ENCODE results near the gene MYLK2.

MYLK2 gene

GRCh38 chr20:31848088-31848999 is 29.2 kb downstream of the MYLK2 start:
- no peak for DNase-seq (ENCODE audit: insufficient read length, low spot score)
- no peak for FAIRE-seq
- no peak for TF ChIP-seq POLR2A (IDR thresholded peaks at IDR 0.05; ENCODE audit: low read depth, low read length)
- no peak for TF ChIP-seq PAX5 (IDR thresholded peaks at IDR 0.05; ENCODE audit: insufficient read depth, low read length, severe bottlenecking)
- no peak for TF ChIP-seq SPI1 (IDR thresholded peaks at IDR 0.05; ENCODE audit: low read depth, low read length)
- TF ChIP-seq POLR2AphosphoS5 (IDR thresholded peaks at IDR 0.05; ENCODE audit: low read depth, low read length), result no peak
- no peak for TF ChIP-seq POU2F2 (IDR thresholded peaks at IDR 0.05; ENCODE audit: low read depth, low read length)
- TF ChIP-seq TAF1 (IDR thresholded peaks at IDR 0.05; ENCODE audit: low read depth, low read length), result no peak

- TF ChIP-seq POLR2A (IDR thresholded peaks at IDR 0.05; ENCODE audit: low read depth, low read length) (no peak), POLR2AphosphoS5 (IDR thresholded peaks at IDR 0.05; ENCODE audit: low read depth, low read length) (no peak), POU2F2 (IDR thresholded peaks at IDR 0.05; ENCODE audit: low read depth, low read length) (no peak), TAF1 (IDR thresholded peaks at IDR 0.05; ENCODE audit: low read depth, low read length) (no peak), SPI1 (IDR thresholded peaks at IDR 0.05; ENCODE audit: low read depth, low read length) (no peak), PAX5 (IDR thresholded peaks at IDR 0.05; ENCODE audit: insufficient read depth, low read length, severe bottlenecking) (no peak)
- FAIRE-seq (no peak), DNase-seq (ENCODE audit: insufficient read length, low spot score) (no peak)
These were observed 30.3 kb downstream of the MYLK2 start for GRCh38 chr20:31849306-31849930.

GRCh38 chr20:31851240-31851955 is 32.2 kb downstream of the MYLK2 start:
- TF ChIP-seq PAX5 (IDR thresholded peaks at IDR 0.05; ENCODE audit: insufficient read depth, low read length, severe bottlenecking) (no peak), POLR2A (IDR thresholded peaks at IDR 0.05; ENCODE audit: low read depth, low read length) (no peak), POLR2AphosphoS5 (IDR thresholded peaks at IDR 0.05; ENCODE audit: low read depth, low read length) (no peak), TAF1 (IDR thresholded peaks at IDR 0.05; ENCODE audit: low read depth, low read length) (no peak), SPI1 (IDR thresholded peaks at IDR 0.05; ENCODE audit: low read depth, low read length) (no peak), POU2F2 (IDR thresholded peaks at IDR 0.05; ENCODE audit: low read depth, low read length) (no peak)
- FAIRE-seq, result no peak

GRCh38 chr20:31853481-31853880 is 34.3 kb downstream of the MYLK2 start:
- TF ChIP-seq PAX5 (IDR thresholded peaks at IDR 0.05; ENCODE audit: insufficient read depth, low read length, severe bottlenecking) (no peak), POU2F2 (IDR thresholded peaks at IDR 0.05; ENCODE audit: low read depth, low read length) (no peak), POLR2A (IDR thresholded peaks at IDR 0.05; ENCODE audit: low read depth, low read length) (no peak), TAF1 (IDR thresholded peaks at IDR 0.05; ENCODE audit: low read depth, low read length) (no peak), POLR2AphosphoS5 (IDR thresholded peaks at IDR 0.05; ENCODE audit: low read depth, low read length) (no peak), SPI1 (IDR thresholded peaks at IDR 0.05; ENCODE audit: low read depth, low read length) (no peak)
- no peak for DNase-seq (ENCODE audit: insufficient read length, low spot score)
- FAIRE-seq, result no peak

More at GRCh38 chr20:31851240-31851955, 32.2 kb downstream of the MYLK2 start:
- DNase-seq (ENCODE audit: insufficient read length, low spot score), result no peak

GRCh38 chr20:31856516-31856915 is 37.4 kb downstream of the MYLK2 start:
- no peak for DNase-seq (ENCODE audit: insufficient read length, low spot score)
- FAIRE-seq, result no peak
- TF ChIP-seq SPI1 (IDR thresholded peaks at IDR 0.05; ENCODE audit: low read depth, low read length) (no peak), POLR2A (IDR thresholded peaks at IDR 0.05; ENCODE audit: low read depth, low read length) (no peak), POU2F2 (IDR thresholded peaks at IDR 0.05; ENCODE audit: low read depth, low read length) (no peak), PAX5 (IDR thresholded peaks at IDR 0.05; ENCODE audit: insufficient read depth, low read length, severe bottlenecking) (no peak), TAF1 (IDR thresholded peaks at IDR 0.05; ENCODE audit: low read depth, low read length) (no peak)

GRCh38 chr20:31857861-31858759 is 39.0 kb downstream of the MYLK2 start:
- FAIRE-seq, result no peak
- DNase-seq (ENCODE audit: insufficient read length, low spot score), result peak; percentile 70

GRCh38 chr20:31858760-31859083 is 39.6 kb downstream of the MYLK2 start:
- FAIRE-seq (no peak), DNase-seq (ENCODE audit: insufficient read length, low spot score) (no peak)
- TF ChIP-seq POLR2AphosphoS5 (IDR thresholded peaks at IDR 0.05; ENCODE audit: low read depth, low read length) (no peak), POLR2A (IDR thresholded peaks at IDR 0.05; ENCODE audit: low read depth, low read length) (no peak)

More at GRCh38 chr20:31857861-31858759, 39.0 kb downstream of the MYLK2 start:
- TF ChIP-seq POLR2A (IDR thresholded peaks at IDR 0.05; ENCODE audit: low read depth, low read length), result no peak

GRCh38 chr20:31859266-31859997 is 40.3 kb downstream of the MYLK2 start:
- no peak for FAIRE-seq
- TF ChIP-seq POU2F2 (IDR thresholded peaks at IDR 0.05; ENCODE audit: low read depth, low read length) (no peak), PAX5 (IDR thresholded peaks at IDR 0.05; ENCODE audit: insufficient read depth, low read length, severe bottlenecking) (no peak)
- no peak for DNase-seq (ENCODE audit: insufficient read length, low spot score)

- no peak for DNase-seq (ENCODE audit: insufficient read length, low spot score)
- TF ChIP-seq POU2F2 (IDR thresholded peaks at IDR 0.05; ENCODE audit: low read depth, low read length) (no peak), TAF1 (IDR thresholded peaks at IDR 0.05; ENCODE audit: low read depth, low read length) (no peak), PAX5 (IDR thresholded peaks at IDR 0.05; ENCODE audit: insufficient read depth, low read length, severe bottlenecking) (no peak), POLR2AphosphoS5 (IDR thresholded peaks at IDR 0.05; ENCODE audit: low read depth, low read length) (no peak), SPI1 (IDR thresholded peaks at IDR 0.05; ENCODE audit: low read depth, low read length) (no peak), POLR2A (IDR thresholded peaks at IDR 0.05; ENCODE audit: low read depth, low read length) (no peak)
- FAIRE-seq, result no peak
These were observed 40.8 kb downstream of the MYLK2 start for GRCh38 chr20:31859998-31860380.
